ENCODE measurements around the gene UCK2. TPM values are rescaled to one million over a fixed set of nuclear protein-coding genes. Genes with fewer than 3 reads are reported as not detected.
"Not testable (repeated sequence)": the region's sequence is repeated elsewhere in the genome, so short reads cannot be mapped to it uniquely, and the experiment has no call there.

The UCK2 gene
- total RNA-seq (2021): 74.8 and 77.9 TPM in 2 replicates
- long read RNA-seq, full-length matches to known transcripts: 30 of 67 reads
- long read RNA-seq, partial matches to known transcripts: 10 of 67 reads
- long read RNA-seq, other reads (novel, unspliced or antisense): 27 of 67 reads

DNA sequence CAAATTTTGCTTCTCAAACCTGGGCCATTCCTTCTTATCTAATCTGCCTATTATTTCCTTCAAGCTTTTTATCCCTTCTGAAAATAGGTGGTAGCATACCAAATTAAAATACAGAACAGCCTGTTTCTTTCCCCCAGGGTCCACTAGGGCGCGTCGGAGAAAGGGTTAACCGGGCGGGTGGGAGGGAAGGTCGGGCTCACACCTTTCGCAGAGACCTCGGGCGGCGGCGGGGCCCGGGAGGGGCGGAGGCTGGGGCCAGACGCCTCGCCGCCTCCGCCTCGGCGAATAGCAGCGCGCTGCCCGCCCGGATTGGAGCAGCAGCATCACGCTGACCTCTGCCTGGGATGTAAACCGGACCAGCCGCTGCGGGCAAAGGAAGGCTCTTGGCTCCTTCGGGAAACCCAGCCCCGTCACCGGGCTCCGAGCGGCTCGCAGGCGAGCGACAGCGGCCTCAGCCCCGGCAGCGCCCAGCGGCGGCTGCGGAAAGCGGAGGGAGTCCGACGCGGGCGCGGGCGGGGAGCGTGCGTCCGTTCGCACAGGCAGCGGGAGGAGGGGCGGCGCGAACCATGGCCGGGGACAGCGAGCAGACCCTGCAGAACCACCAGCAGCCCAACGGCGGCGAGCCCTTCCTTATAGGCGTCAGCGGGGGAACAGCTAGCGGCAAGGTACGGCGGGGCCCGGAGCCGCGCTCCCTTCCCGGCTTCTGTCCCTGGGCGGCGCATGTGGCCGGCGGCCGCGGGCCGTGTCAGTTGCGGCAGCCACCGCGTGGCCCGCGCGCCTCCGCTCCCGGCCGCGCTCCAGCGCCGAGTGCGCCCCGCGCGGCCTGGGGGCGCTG lies at the start of gene UCK2:
UCK2 (plus strand) TSS at position 347 of the 835 bp plus-strand sequence; CDS start at position 567, 220 bp downstream.
- no peaks in the 10 kb centered on the region for H3K27me3 ChIP-seq (ENCODE audit: insufficient read depth, low read length)
- peak within 1 kb of the TSS; percentile 98 for H3K18ac ChIP-seq (ENCODE audit: insufficient read length, low read depth, low read length)
- Mint-ChIP-seq H3K27ac (peak within 1 kb of the TSS; percentile 88 to 99 (median 98)), H3K4me1 (peaks cover 27 to 28% of the 10 kb centered on the region in 2 experiments), H3K27me3 (ENCODE audit: low read depth) (no peaks in the 10 kb centered on the region), H3K36me3 (ENCODE audit: insufficient read depth in 1 of 3, low read depth in 3 of 3) (peaks cover 8 to 20% (median 9%) of the 10 kb centered on the region in 3 experiments), H3K4me3 (peak within 1 kb of the TSS; percentile 95 to 98), H3K9me3 (no peaks in the 10 kb centered on the region)
- peak within 1 kb of the TSS; percentile 99 for H3K9ac ChIP-seq (ENCODE audit: extremely low read depth, insufficient read length, low read length)
- peak within 1 kb of the TSS; percentile 95 for H4K91ac ChIP-seq (ENCODE audit: insufficient read length, low read depth, low read length)
- TF ChIP-seq, protein P1, sequence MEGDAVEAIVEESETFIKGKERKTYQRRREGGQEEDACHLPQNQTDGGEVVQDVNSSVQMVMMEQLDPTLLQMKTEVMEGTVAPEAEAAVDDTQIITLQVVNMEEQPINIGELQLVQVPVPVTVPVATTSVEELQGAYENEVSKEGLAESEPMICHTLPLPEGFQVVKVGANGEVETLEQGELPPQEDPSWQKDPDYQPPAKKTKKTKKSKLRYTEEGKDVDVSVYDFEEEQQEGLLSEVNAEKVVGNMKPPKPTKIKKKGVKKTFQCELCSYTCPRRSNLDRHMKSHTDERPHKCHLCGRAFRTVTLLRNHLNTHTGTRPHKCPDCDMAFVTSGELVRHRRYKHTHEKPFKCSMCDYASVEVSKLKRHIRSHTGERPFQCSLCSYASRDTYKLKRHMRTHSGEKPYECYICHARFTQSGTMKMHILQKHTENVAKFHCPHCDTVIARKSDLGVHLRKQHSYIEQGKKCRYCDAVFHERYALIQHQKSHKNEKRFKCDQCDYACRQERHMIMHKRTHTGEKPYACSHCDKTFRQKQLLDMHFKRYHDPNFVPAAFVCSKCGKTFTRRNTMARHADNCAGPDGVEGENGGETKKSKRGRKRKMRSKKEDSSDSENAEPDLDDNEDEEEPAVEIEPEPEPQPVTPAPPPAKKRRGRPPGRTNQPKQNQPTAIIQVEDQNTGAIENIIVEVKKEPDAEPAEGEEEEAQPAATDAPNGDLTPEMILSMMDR (conservative IDR thresholded peaks at IDR 0.05): peak; percentile 17; the same call in 2 of the 3 replicates
- H3K23me2 ChIP-seq (ENCODE audit: insufficient read length, low read depth, low read length, poor library complexity, severe bottlenecking): peaks cover 10% of the 10 kb centered on the region
- H3K56ac ChIP-seq (ENCODE audit: insufficient read length, low read depth, low read length): peak within 1 kb of the TSS; percentile 80
- no peaks in the 10 kb centered on the region for H3K9me3 ChIP-seq (ENCODE audit: control insufficient read depth, low read depth, low read length)
- peaks cover 2% of the 10 kb centered on the region; the same call in 1 of the 2 replicates for H3K4me1 ChIP-seq (ENCODE audit: insufficient read depth, low read length)
- peak within 1 kb of the TSS; percentile 48 for H2BK5ac ChIP-seq (ENCODE audit: insufficient read length, low read length)
- peak within 1 kb of the TSS; percentile 98 for H4K5ac ChIP-seq (ENCODE audit: insufficient read length, low read depth, low read length)
- no peak within 1 kb of the TSS for H2BK15ac ChIP-seq (ENCODE audit: low read depth, low read length)
- no CpG with 5 or more reads among the region's 94 CpGs for WGBS (ENCODE audit: extremely low coverage, insufficient read length, low lambda C conversion rate)
- peak; percentile 91 for DNase-seq
- no peak within 1 kb of the TSS for H2AK5ac ChIP-seq (ENCODE audit: insufficient read length, low read length)
- H2BK20ac ChIP-seq (ENCODE audit: low read depth, low read length, poor library complexity, severe bottlenecking): no peak within 1 kb of the TSS
- no peak within 1 kb of the TSS for H4K8ac ChIP-seq (replicated peaks; ENCODE audit: insufficient read length, low read depth, low read length)
- no peaks in the 10 kb centered on the region for H4K20me1 ChIP-seq (ENCODE audit: control insufficient read depth, insufficient read depth, insufficient read length)
- H2BK120ac ChIP-seq (ENCODE audit: low read depth, low read length, poor library complexity, severe bottlenecking): no peak within 1 kb of the TSS
- H3K4ac ChIP-seq (ENCODE audit: low read depth, low read length): peak within 1 kb of the TSS; percentile 65; the same call in 1 of the 2 replicates
- H3K79me2 ChIP-seq (ENCODE audit: insufficient read depth, low read length): peaks cover 35% of the 10 kb centered on the region
- no peak within 1 kb of the TSS for H2BK12ac ChIP-seq (ENCODE audit: insufficient read length, low read depth, low read length)
- peak within 1 kb of the TSS; percentile 98 for H3K14ac ChIP-seq (ENCODE audit: insufficient read depth, low read length)
- H3T11ph ChIP-seq (ENCODE audit: low read length): peak within 1 kb of the TSS; percentile 98
- H3K4me2 ChIP-seq (ENCODE audit: insufficient read depth, insufficient read length, low read length): peak within 1 kb of the TSS; percentile 96
- no peak within 1 kb of the TSS for H3K23ac ChIP-seq (ENCODE audit: insufficient read length, low read depth, low read length)
- no peak within 1 kb of the TSS for H2AFZ ChIP-seq (ENCODE audit: low read length)
- H3K27ac ChIP-seq (ENCODE audit: insufficient read length, low read depth, low read length): peak within 1 kb of the TSS; percentile 78
- H3K79me1 ChIP-seq (ENCODE audit: insufficient read depth, low read depth, low read length, poor library complexity, severe bottlenecking): peaks cover 2% of the 10 kb centered on the region

DNA sequence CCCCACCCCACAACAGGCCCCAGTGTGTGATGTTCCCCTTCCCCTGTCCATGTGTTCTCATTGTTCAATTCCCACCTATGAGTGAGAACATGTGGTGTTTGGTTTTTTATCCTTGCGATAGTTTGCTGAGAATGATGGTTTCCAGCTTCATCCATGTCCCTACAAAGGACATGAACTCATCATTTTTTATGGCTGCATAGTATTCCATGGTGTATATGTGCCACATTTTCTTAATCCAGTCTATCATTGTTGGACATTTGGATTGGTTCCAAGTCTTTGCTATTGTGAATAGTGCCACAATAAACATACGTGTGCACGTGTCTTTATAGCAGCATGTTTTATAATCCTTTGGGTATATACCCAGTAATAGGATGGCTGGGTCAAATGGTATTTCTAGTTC lies 49.2 kb upstream of the UCK2 start:
- H3K79me1 ChIP-seq (ENCODE audit: insufficient read depth, low read depth, low read length, poor library complexity, severe bottlenecking); H3K18ac ChIP-seq (ENCODE audit: insufficient read length, low read depth, low read length); H2AK5ac ChIP-seq (ENCODE audit: insufficient read length, low read length); H4K8ac ChIP-seq (replicated peaks; ENCODE audit: insufficient read length, low read depth, low read length); H2BK5ac ChIP-seq (ENCODE audit: insufficient read length, low read length); H3K4me1 Mint-ChIP-seq; H3K4ac ChIP-seq (ENCODE audit: low read depth, low read length); H4K5ac ChIP-seq (ENCODE audit: insufficient read length, low read depth, low read length); H2BK20ac ChIP-seq (ENCODE audit: low read depth, low read length, poor library complexity, severe bottlenecking); H3K27me3 Mint-ChIP-seq (ENCODE audit: low read depth); H3K9ac ChIP-seq (ENCODE audit: extremely low read depth, insufficient read length, low read length); DNase-seq; H3K27ac Mint-ChIP-seq; H3K79me2 ChIP-seq (ENCODE audit: insufficient read depth, low read length); H3K4me3 Mint-ChIP-seq; H3K56ac ChIP-seq (ENCODE audit: insufficient read length, low read depth, low read length); H3K4me2 ChIP-seq (ENCODE audit: insufficient read depth, insufficient read length, low read length); H3T11ph ChIP-seq (ENCODE audit: low read length); H3K23ac ChIP-seq (ENCODE audit: insufficient read length, low read depth, low read length); H3K27ac ChIP-seq (ENCODE audit: insufficient read length, low read depth, low read length); H2BK12ac ChIP-seq (ENCODE audit: insufficient read length, low read depth, low read length); H4K20me1 ChIP-seq (ENCODE audit: control insufficient read depth, insufficient read depth, insufficient read length); H2AFZ ChIP-seq (ENCODE audit: low read length); H2BK120ac ChIP-seq (ENCODE audit: low read depth, low read length, poor library complexity, severe bottlenecking); H4K91ac ChIP-seq (ENCODE audit: insufficient read length, low read depth, low read length); H3K14ac ChIP-seq (ENCODE audit: insufficient read depth, low read length); H3K23me2 ChIP-seq (ENCODE audit: insufficient read length, low read depth, low read length, poor library complexity, severe bottlenecking); H3K9me3 ChIP-seq (ENCODE audit: control insufficient read depth, low read depth, low read length); H3K27me3 ChIP-seq (ENCODE audit: insufficient read depth, low read length); H2BK15ac ChIP-seq (ENCODE audit: low read depth, low read length); H3K4me1 ChIP-seq (ENCODE audit: insufficient read depth, low read length): not testable (repeated sequence)
- Mint-ChIP-seq H3K36me3 (ENCODE audit: insufficient read depth in 1 of 3, low read depth in 3 of 3) (peaks cover 9 to 20% (median 9%) of the 10 kb centered on the region in 3 experiments; a peak in 6 of 7 replicates), H3K9me3 (peaks cover 8 to 15% of the 10 kb centered on the region in 2 experiments; a peak in 3 of 5 replicates)
- no CpG with 5 or more reads among the region's 3 CpGs for WGBS (ENCODE audit: extremely low coverage, insufficient read length, low lambda C conversion rate)
